Fibroblast of upper back skin (primary cell): ENCODE measurements around the gene APC2.

ENCODE experiments used
- DNase-seq: peaks from one replicate; pipeline ENCODE4 v3.0.0-alpha.2; 2013

The APC2 gene

DNA sequence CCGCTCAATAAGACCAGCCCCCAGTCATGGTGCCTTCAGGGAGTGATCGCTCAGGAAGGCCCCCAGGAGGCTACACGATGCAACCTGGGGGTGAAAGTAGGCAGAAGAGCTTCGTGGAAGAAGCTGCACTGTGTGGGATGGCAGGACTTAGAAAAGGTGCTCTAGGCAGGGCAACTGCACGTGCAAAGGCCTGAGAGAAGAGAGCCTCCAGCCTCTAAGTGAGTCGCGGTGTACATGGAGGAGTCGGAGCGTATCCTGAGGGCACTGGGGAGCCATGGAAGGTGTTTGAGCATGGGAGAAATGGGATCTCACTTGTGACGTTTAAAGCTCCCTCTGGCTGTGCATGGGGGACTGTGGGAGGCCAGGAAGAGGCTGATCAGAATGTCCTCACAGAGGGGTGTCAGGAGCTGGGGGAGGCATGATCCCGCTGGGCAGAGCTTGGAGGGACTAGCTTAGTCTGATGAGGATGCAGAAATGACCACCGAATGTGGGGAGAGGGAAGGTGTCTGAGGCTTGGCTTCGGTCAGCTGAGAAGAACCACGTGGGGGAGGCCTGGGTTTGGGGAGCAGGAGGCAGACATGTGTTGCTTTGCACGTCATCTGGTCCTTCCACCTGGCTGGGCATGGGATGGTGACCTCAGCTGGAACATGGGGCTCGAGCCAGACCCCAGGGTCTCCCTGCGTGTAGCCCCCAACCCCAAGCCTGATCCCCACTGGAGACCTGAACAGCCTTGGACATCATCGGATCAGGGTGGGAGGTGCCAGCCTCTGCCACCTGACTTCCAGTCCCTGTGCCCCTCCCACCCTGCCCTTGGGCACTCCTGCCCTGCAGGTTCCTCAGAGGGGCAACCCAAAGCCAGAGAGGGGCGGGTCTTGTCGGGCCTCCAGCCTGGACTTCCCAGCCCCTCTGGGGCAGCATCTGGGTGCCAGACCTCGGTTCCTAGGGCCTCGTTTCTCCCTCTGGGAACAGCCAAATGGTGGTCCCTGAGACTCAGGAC is 1.1 kb downstream of the APC2 start:
- no peak for DNase-seq

DNA sequence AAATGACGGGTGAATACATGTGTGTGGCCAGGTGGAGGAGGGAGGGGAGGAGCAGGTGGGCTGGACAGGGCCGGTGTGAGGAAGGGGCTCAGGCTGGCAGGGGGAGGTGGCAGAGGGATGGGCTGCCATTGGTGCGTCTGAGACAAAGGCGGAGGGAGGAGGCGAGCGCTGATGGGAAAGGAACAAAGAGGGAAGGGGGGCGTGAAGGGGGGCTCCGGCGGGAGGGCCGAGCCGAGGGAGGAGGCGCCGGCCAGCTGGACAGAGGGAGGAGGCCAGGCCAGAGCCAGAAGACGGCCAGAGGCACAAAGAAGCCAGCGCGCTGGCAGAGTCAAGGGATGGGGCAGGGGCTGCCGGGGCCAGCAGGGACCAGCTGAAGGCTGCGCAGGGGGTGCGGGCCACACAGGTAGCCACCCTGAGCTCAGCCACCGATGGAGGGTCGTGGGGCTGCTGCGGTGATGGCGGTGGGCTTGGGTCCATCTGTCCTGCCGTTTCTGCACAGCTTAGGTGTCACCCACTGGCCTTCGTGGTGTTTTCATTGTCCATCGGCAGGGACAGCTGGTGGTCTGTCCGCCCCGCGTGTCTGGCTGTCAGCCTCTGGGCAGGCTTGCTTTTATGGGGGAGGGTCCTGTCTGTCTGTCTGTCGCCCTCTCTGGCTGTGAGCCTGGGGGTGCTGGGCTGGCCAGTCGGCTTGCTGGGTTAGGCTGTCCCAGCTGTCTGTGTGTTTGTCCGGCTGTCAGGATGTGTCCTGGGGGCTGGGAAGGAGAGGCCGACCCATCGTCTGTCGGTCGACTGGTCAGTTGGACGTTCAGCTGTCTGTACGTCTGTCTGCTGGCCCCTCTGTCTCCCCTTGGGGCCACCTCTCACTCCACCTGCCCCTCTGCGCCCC is 2.2 kb downstream of the APC2 start:
- no peak for DNase-seq

- DNase-seq: no peak
Measured at GRCh38 chr19:1452802-1453524, 3.0 kb downstream of the APC2 start.

- no peak for DNase-seq
Measured at GRCh38 chr19:1453525-1454364, 3.8 kb downstream of the APC2 start.

- no peak for DNase-seq
Measured at GRCh38 chr19:1455002-1455335, 5.0 kb downstream of the APC2 start.

- DNase-seq: peak; percentile 39
Measured at GRCh38 chr19:1455336-1456120, 5.6 kb downstream of the APC2 start.

DNA sequence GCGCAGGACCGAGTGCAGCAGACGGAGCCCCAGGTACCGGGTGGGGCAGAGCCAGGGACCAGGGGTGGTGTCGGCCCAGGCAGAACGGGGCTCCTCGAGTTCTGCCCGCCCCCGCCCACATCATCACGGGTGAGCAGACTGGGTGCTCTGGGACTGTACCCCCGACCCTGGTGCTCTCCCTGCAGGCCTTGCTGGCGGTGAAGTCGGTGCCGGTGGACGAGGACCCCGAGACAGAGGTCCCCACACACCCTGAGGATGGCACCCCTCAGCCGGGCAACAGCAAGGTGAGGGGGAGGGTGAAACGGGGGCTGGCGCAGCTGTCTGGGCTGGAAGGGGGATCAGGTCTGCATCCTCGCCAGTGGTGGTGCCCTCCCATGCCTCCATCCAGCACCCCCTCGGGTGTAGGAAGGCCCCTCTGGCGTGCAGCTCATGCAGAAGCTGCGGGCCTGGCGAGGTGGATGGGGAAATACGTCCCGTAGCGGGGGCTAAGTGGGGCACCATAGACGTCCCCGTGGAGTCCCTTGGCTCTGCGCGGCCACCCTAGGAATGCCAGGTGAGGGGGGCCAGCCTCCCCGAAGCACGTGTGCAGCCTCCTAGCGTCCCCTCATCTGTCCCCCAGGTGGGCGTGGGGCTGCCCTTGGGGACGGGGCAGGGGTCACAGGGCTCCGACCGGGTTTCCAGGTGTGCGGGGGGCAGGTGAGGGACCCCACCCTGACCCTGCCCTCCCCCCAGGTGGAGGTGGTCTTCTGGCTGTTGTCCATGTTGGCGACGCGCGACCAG is 6.4 kb downstream of the APC2 start:
- no peak for DNase-seq

- DNase-seq: no peak
Measured at GRCh38 chr19:1457031-1457739, 7.3 kb downstream of the APC2 start.

DNA sequence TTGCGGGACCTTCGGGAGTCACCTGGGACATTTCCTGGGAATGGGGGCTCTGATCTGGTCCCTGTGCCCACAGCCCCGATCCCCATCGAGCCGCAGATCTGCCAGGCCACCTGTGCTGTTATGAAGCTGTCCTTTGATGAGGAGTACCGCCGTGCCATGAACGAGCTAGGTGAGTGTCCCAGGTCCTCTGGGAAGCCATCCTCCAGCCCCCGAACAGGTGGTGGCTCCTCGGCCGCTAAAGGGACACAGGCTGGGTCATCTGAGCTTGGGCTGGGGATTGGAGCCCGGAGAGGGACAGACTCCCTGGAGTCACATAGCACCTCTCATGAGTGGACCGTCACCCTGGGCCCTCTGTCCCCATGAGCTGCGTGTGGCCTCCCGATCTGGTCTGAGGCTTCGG is 8.0 kb downstream of the APC2 start:
- no peak for DNase-seq

GRCh38 chr19:1459479-1459878 is 9.6 kb downstream of the APC2 start:
- no peak for DNase-seq

DNA sequence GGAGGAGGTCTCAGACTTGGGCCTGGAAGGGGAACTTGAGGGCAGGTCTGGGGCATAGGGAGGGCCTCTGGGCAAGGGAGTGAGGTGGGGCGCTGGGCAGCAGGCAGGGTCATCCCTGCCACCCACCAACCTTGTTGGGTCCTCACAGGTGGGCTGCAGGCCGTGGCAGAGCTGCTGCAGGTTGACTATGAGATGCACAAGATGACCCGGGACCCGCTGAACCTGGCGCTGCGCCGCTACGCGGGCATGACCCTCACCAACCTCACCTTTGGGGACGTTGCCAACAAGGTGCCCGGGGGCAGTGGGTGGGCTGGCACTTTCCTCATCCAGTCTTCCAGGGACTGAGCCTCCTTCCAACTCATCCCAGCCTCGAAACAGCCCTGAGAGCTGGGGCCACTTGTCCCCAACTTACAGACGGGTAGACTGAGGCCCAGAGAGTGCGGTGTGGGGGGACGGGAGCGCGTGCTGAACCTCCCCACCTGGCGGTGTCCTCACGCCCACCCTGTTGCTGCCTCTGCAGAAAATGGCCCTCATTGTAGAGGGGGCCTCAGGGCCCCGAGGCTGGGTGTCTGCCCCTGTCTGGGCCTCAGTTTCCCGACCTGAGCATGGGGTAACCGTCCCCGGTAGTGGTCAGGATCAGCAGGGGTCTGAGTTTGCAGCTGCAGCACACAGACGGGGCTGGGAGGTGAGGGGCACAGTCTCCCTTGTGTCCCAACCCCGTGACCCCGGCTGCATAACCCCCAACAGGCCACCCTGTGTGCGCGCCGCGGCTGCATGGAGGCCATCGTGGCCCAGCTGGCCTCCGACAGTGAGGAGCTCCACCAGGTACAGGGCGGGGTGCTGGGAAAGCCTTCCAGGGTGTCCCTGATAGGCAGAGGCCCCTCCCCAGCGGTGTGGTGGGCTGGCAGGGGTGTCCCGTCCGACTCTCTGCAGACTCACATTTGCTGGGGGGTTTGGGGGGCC is 10.4 kb downstream of the APC2 start:
- no peak for DNase-seq

- DNase-seq: no peak
Measured at GRCh38 chr19:1461862-1462261, 11.9 kb downstream of the APC2 start.

GRCh38 chr19:1465191-1466016 is 15.5 kb downstream of the APC2 start:
- DNase-seq: peak; percentile 36

DNA sequence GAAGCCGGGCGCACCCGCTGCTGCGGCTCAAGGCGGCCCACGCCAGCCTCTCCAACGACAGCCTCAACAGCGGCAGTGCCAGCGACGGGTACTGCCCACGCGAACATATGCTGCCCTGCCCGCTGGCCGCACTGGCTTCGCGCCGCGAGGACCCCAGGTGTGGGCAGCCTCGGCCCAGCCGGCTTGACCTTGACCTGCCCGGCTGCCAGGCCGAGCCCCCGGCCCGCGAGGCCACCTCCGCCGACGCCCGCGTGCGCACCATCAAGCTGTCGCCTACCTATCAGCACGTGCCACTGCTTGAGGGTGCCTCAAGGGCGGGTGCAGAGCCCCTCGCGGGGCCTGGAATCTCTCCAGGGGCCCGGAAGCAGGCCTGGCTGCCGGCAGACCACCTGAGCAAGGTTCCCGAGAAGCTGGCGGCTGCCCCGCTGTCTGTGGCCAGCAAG is 16.1 kb downstream of the APC2 start:
- DNase-seq: no peak

DNA sequence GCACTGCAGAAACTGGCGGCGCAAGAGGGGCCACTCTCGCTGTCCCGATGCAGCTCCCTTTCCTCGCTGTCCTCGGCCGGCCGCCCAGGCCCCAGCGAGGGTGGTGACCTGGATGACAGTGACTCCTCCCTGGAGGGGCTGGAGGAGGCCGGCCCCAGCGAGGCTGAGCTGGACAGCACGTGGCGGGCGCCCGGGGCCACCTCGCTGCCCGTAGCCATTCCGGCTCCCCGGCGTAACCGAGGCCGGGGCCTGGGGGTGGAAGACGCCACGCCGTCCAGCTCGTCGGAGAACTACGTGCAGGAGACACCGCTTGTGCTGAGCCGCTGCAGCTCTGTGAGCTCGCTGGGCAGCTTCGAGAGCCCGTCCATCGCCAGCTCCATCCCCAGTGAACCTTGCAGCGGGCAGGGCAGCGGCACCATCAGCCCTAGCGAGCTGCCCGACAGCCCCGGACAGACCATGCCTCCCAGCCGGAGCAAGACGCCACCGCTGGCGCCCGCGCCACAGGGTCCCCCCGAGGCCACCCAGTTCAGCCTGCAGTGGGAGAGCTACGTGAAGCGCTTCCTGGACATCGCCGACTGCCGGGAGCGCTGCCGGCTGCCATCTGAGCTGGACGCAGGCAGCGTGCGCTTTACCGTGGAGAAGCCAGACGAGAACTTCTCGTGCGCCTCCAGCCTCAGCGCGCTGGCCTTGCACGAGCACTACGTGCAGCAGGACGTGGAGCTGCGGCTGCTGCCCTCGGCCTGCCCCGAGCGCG is 16.7 kb downstream of the APC2 start:
- DNase-seq: no peak

DNA sequence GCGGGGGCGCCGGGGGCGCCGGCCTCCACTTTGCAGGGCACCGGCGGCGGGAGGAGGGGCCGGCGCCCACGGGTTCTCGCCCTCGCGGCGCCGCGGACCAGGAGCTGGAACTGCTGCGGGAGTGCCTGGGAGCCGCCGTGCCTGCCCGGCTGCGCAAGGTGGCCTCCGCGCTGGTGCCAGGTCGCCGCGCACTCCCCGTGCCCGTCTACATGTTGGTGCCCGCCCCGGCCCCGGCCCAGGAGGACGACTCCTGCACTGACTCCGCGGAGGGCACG is 17.2 kb downstream of the APC2 start:
- no peak for DNase-seq
